Measurements from ENCODE around the gene FAM236A.
"Not testable (repeated sequence)": the region's sequence is repeated elsewhere in the genome, so short reads cannot be mapped to it uniquely, and the experiment has no call there.

FAM236A gene

DNA sequence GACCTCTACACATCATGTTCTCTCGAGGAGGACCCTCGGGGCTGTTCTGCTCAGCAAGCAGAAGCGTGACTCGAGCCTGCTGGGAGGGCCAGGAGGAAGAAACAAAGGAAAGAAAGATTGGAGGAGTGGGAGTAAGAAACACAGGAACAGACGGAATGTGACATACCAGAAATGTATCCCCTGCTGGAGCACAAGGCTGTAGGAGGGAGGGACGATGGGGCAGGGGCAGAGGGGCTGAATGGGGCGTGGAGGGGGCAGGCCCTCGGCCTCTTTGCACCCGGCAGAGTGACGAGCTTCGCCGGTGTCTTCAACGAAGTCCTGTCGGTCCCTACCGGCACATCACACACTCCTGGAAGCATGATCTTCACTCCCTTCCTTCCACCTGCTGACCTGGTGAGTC is at the start of gene FAM236A:
FAM236A (plus strand) TSS at position 301 of the 400 bp plus-strand sequence; CDS start at position 358, 57 bp downstream.
- FAIRE-seq: not testable (repeated sequence)

DNA sequence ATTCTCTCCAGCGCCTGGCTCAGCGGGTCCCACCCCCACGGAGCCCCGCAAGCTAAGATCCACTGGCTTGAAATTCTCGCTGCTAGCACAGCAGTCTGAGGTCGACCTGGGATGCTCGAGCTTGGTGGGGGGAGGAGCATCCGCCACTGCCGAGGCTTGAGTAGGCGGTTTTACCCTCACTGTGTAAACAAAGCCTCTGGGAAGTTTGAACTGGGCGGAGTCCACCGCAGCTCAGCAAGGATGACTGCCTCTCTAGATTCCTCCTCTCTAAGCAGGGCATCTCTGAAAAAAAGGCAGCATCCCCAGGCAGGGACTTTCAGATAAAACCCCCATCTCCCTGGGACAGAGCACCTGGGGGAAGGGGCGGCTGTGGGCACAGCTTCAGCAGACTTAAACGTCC is 48.3 kb upstream of the FAM236A start:
- not testable (repeated sequence) for FAIRE-seq

DNA sequence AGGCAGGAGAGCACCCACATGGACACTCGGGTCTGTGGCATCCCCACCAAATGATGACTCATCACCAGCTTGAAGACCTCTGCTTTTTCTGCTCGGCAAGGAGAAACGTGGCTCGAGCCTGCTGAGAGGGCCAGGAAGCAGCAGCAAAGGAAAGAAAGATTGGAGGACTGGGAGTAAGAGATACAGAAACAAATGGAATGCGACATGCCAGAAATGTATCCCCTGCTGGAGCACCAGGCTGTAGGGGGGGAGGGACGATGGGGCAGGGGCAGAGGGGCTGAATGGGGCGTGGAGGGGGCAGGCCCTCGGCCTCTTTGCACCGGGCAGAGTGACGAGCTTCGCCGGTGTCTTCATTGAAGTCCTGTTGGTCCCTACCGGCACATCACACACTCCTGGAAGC is 25.7 kb upstream of the FAM236A start, which contains the start of gene FAM236C:
FAM236C (plus strand) TSS at position 301 of the 400 bp plus-strand sequence. CDS start 100 bp downstream, outside the sequence.
- FAIRE-seq: not testable (repeated sequence)

DNA sequence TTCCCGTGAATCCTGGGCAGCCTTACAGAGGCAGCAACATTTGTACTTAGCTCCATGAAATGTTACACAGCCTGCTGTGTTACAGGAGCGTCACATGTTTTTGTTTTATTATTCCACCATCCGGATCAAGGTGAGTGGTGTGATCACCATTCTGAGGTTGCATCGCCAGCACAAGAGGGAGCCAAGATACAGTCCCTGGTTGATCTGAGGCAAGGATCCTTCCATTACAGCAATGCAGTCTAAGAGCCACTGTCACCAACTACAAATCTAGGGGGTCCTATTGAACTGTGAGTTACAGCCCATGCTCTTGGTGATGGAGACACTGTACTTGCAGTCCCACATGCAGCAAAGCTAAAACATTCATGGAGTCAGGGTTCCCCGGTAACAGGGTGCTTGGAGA is 21.9 kb upstream of the FAM236A start:
- FAIRE-seq: not testable (repeated sequence)

DNA sequence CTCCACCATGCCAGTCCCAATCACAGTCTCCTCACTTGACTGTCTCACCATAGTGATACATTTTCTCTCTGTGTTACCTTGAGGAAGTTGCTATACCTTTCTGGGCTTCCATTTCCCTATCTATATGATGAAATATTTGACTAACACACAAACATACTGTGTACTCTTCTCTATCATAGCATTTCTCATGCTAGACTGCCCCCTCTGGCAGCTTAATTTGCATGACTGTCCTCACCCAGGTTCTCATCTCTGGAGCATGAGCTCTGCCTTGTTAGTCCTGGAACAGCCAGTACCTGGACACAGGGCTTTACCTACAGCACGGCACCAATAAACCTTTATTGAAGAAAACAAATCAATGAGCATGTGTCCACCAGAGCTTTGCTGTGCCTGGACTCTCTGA is 5.7 kb upstream of the FAM236A start:
- FAIRE-seq: not testable (repeated sequence)

DNA sequence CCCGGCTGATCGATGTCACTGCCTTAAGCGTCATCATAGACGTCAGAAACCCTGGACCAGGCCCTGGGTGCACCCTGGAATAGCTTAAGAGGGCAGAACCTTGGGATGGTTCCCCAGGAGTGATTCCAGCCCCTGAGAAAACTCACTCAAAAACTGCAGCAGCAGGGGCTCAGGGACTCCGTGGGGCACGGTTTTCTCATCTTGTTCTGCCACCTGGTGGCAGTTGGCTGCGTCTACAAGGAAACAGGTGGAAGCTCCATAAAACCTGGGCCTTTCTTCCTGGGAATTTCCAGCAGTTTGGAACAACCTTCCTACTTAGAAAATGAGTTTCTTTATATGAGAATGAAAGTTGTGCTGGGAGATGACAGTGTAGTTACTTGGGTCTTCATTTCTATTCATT is 1.6 kb upstream of the FAM236A start:
- peak; percentile 76 for FAIRE-seq

DNA sequence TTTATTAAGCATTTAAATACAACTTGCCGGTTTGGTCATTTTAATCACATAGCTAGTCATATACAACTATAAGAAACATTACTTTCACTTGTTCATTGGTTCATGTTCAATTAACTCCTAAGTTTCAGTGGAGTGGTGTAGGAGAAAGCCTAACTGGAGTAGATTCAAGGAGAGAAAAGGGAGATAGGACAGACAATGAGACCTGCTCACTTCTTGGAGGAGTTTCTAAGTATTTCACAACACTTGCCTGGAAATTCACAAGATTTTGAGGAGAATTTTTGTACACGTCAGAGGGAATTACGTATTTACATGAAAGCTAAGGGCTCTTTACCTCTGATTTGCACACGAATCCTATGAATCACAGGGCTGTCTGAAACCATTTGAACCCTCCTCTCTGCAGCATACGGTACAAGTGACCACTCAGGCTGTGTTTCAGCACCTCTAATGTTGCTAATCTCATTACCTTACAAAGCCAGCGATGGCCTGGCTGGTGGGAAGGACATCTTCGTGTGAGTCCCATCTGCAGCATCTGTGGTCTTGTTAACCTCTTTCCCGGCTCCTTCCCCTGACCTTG is 1.0 kb upstream of the FAM236A start:
- FAIRE-seq: not testable (repeated sequence)

DNA sequence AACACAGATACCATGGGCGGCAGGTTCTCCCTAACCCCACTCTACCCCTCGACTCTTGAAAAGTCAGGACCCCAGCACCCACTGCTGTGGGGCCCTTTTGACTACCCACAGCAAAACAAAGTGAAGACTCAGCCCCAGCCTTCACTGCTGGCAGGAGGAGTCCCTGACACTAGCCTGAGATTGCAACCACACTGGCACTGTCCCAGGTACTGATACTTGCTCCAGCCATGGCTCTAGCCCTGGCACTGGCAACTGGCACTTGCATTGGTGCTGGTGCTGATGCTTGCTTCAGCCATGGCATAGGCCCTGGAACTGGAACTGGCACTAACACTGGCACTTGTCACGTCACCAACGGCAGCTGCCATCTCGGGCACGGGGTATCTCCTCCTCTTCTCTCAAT is 4.3 kb downstream of the FAM236A start:
- FAIRE-seq: not testable (repeated sequence)

DNA sequence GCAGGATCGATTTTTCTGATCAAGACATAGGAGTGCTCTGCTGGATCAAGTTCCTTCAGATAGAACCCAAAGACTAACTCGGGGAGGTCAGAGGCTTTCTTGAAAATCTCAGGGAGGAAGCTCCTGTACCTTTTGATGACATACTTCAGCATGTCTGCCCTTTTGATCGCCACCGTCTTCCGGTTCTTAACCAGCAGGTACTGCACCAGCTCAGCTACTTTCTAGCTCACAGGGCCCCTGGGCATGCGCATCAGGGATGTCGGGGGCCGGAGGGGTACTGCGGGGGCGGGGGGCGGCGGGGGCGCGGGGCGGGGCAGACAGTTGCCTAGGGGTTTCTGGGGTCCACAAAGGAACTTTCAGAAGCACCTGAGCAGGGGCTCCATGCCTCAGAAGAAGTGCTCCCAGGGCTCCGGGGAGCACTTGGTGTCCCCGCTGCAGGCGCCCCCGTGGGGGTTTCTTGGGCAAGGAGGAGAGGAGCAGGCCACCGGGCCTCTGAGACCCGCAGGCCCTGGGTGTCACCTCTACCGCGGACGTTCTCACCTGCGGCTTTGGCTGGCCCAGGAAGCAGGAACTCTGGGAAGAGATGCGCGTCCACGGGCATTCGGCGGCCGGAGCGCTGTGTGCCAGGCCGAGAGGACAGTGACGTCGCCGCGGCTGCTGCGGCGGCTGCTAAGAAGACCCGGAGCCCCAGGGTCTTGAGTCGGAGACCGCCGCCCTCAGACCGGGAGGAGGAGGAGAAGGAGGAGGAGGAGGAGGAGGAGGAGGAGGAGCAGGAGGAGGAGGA is 5.2 kb downstream of the FAM236A start:
- FAIRE-seq: not testable (repeated sequence)

DNA sequence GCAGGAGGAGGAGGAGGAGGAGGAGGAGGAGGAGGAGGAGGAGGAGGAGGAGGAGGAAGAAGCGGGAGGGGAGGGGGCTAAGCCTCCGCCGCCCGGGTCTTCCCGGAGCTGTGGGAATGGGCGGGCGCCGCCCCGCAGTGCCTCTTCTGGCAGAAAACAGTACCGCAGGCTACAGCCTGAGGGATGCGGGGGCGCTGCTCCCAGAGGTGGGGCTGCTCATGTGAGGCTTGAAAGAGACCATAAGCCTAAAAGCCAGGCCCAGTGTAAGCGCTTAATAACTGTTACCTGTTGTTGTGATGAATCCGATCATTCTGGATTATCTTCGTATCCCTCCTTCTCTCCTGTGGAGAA is 5.8 kb downstream of the FAM236A start, which contains the start of gene DMRTC1:
DMRTC1 (minus strand) TSS at position 19 of the 351 bp plus-strand sequence. CDS start 68,143 bp downstream, outside the sequence.
- not testable (repeated sequence) for FAIRE-seq

DNA sequence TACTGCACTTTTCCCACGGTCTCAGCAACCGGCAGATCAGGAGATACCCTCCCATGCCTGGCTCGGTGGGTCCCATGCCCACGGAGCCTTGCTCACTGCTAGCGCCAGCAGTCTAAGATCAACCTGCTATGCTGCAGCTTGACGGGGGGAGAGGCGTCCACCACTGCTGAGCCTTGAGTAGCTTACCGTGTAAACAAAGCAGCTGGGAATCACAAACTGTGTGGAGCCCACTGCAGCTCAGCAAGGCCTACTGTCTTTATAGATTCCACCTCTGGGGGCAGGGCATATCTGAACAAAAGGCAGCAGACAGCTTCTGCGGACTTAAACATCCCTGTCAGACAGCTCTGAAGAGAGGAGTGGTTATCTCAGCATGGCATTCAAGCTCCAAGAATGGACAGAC is 22.0 kb downstream of the FAM236A start:
- not testable (repeated sequence) for FAIRE-seq

DNA sequence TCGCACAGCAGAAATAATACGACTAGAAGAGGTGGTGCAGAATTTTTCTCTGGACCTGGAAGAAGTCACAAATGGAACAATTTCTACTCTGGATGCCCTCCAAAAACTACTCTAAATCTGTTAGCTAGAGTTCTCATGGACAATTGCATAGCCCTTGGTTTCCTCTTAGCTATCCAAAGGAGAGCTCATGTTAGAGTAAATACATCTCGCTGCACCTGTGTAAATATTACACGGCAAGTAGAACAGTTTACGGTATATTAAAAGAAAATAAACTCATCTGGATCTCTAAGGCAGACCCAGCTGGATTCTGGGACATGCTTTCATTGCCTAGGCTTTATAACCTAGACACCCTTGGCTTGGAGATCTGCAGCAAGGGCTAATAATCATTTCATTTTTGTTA is 33.9 kb downstream of the FAM236A start:
- not testable (repeated sequence) for FAIRE-seq

DNA sequence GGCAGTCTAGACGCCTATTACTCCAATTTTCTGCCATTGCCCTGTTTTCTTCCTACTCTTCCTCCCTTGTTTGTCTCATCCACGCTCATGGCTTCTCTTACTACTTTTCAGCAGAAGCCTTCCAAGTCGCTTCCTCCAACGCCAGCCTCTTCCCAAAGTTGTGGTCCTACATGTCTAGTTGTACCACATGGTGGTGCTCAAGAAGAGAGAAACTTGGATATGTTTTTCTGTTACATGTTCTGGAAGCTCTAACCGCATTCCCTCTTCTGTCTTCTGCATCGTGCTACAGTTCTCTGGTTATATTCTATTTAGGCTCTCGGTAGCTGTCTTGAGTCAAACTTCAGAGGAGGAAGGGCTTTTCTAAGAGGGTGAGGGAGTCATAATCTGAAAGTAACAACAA is 36.9 kb downstream of the FAM236A start:
- FAIRE-seq: not testable (repeated sequence)

DNA sequence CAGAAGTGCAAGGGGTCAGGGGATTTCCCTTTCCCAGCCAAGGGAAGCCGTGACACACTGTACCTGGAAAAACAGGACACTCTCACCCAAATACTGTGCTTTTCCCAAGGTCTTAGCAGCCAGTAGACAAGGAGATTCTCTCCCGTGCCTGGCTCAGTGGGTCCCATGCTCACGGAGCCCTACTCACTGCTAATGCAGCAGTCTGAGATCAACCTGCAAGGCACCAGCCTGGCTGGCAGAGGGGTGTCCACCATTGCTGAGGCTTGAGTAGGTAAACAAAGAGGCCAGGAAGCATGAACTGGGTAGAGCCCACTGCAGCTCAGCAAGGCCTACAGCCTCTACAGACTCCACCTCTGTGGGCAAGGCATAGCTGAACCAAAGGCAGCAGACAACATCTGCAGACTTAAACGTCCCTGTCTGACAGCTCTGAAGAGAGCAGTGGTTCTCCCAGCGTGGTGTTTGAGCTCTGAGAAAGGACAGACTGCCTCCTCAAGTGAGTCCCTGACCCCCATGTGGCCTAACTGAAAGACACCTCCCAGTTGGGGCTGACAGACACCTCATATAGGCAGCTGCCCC is 43.0 kb downstream of the FAM236A start:
- not testable (repeated sequence) for FAIRE-seq
